Upper lobe of left lung (tissue), 4 donors: ENCODE data around the gene TMEM154.

Source experiments
- CTCF ChIP-seq, 6 experiments: fragments of 450-650 bp in 4 of 6; fragments of 200-600 bp in 2 of 6; sonication (generic) in 2 of 6; IDR thresholded peaks; one replicate each; pipeline ENCODE4 v1.5.1; 2016 to 2019; ENCODE audit warnings: antibody characterized with exemption in 6 of 6
- POLR2A ChIP-seq, 4 donors: fragments of 450-650 bp; IDR thresholded peaks; one replicate each; pipeline ENCODE4 v1.5.1; 2016 to 2017; ENCODE audit warnings: antibody characterized with exemption in 4 of 4, mild to moderate bottlenecking in 2 of 4
- POLR2AphosphoS5 ChIP-seq, 2 donors: sonication (generic); formaldehyde crosslinking; IDR thresholded peaks; one replicate each; pipeline ENCODE4 v1.5.1; 2017; ENCODE audit warnings: antibody characterized with exemption in 2 of 2

GRCh38 chr4:152674359-152674758 is 5.4 kb downstream of the TMEM154 start:
- no peak for TF ChIP-seq POLR2A (IDR thresholded peaks at IDR 0.05)
- no peak for TF ChIP-seq CTCF (IDR thresholded peaks at IDR 0.05)
- TF ChIP-seq POLR2AphosphoS5 (IDR thresholded peaks at IDR 0.05): no peak
